GM12878 (cell line): ENCODE measurements around the gene DOHH. TPM values are rescaled to one million over a fixed set of nuclear protein-coding genes. Genes with fewer than 3 reads are reported as not detected.

ENCODE experiments used
- ATAC-seq: fragments of 200-7000 bp; cut with Tn5 transposase; 3 replicates; pipeline ENCODE4 v1.9.1; 2020; ENCODE audit warnings: mild to moderate bottlenecking, moderate library complexity
- BruUV-seq: library from RNA; stranded (reverse); fragments of 400-500 nt; replicated peaks from 2 replicates; lab custom pipeline; 2021; lab: Mats Ljungman, UMichigan
- CTCF ChIA-PET: fragments of 300-600 bp; sonication (Branson Sonifier 250); formaldehyde crosslinking; extraction: SDS; loops from one replicate; lab custom pipeline; 2021; ENCODE audit warnings: inconsistent platforms; lab: Yijun Ruan, JAX
- POLR2A ChIA-PET: fragments of 350-600 bp; formaldehyde crosslinking; extraction: SDS; loops from one replicate; lab custom pipeline; 2021; ENCODE audit warnings: inconsistent platforms; lab: Charles Lee
- RAD21 ChIA-PET: fragments of 300-600 bp; sonication (Branson Sonifier 250); formaldehyde crosslinking; loops from one replicate; lab custom pipeline; 2023; ENCODE audit warnings: antibody characterized with exemption; ENCODE audit not compliant: unreplicated experiment; lab: Charles Lee
- SMC1A ChIA-PET: fragments of 300-600 bp; sonication (Branson Sonifier 250); formaldehyde crosslinking; loops from one replicate; lab custom pipeline; 2023; ENCODE audit not compliant: unreplicated experiment, uncharacterized antibody; lab: Charles Lee
- DNase-seq: peaks from one replicate; pipeline ENCODE4 v3.0.0-alpha.2; 2011; ENCODE audit warnings: low read depth, low spot score
- FAIRE-seq: peaks from 3 replicates; lab custom pipeline; 2011; peaks lifted over from hg19 to GRCh38; lab: Jason Lieb, UNC
- H2AFZ ChIP-seq: 2 replicates; pipeline ENCODE4 v1.6.0; 2011; ENCODE audit warnings: low read depth, low read length, control low read depth; ENCODE audit not compliant: control insufficient read depth
- H3K27ac ChIP-seq: 2 replicates; pipeline ENCODE4 v1.5.1; 2011; ENCODE audit warnings: control low read depth; ENCODE audit not compliant: control insufficient read depth, insufficient read depth
- H3K27me3 ChIP-seq, 2 experiments: replicated peaks in 1 of 2; 2 replicates each; pipeline versions ENCODE4 v1.6.0 to v1.6.1; 2011; ENCODE audit warnings: low read length in 1 of 2; ENCODE audit not compliant: control insufficient read depth in 2 of 2, insufficient read depth in 2 of 2
- H3K36me3 ChIP-seq, 2 experiments: 2 replicates each; pipeline ENCODE4 v1.5.1; 2011; ENCODE audit warnings: low read length in 1 of 2; ENCODE audit not compliant: control insufficient read depth in 2 of 2, insufficient read depth in 2 of 2
- H3K4me1 ChIP-seq: 2 replicates; pipeline ENCODE4 v1.6.1; 2011; ENCODE audit warnings: mild to moderate bottlenecking, low read length, moderate library complexity, mixed read lengths; ENCODE audit not compliant: control insufficient read depth, insufficient read depth
- H3K4me2 ChIP-seq: 2 replicates; pipeline ENCODE4 v1.6.0; 2011; ENCODE audit warnings: control low read depth; ENCODE audit not compliant: control insufficient read depth, insufficient read depth
- H3K4me3 ChIP-seq: fragments of 200-600 bp; sonication (generic); 2 replicates; pipeline ENCODE4 v1.5.1; 2016
- H3K79me2 ChIP-seq: 2 replicates; pipeline ENCODE4 v1.6.0; 2011; ENCODE audit warnings: low read length; ENCODE audit not compliant: control insufficient read depth, insufficient read depth
- H3K9ac ChIP-seq: 2 replicates; pipeline ENCODE4 v1.8.0; 2011; ENCODE audit warnings: low read length, control low read depth, mixed read lengths; ENCODE audit not compliant: control insufficient read depth, insufficient read depth
- H3K9me3 ChIP-seq: replicated peaks from 3 replicates; pipeline ENCODE4 v1.5.1; 2011; ENCODE audit warnings: mild to moderate bottlenecking, low read length; ENCODE audit not compliant: control insufficient read depth, insufficient read depth
- H4K20me1 ChIP-seq: 2 replicates; pipeline ENCODE4 v1.6.0; 2011; ENCODE audit not compliant: control insufficient read depth, insufficient read depth
- CHD2 ChIP-seq: IDR thresholded peaks from 2 replicates; pipeline ENCODE4 v1.6.1; 2011; ENCODE audit warnings: low read depth, low read length, improper control_type of control experiment, borderline replicate concordance
- NRF1 ChIP-seq: conservative IDR thresholded peaks from 2 replicates; pipeline ENCODE4 v1.6.1; 2011; ENCODE audit warnings: mild to moderate bottlenecking, low read depth, low read length, improper control_type of control experiment
- POLR2A ChIP-seq: IDR thresholded peaks from 2 replicates; pipeline ENCODE4 v1.6.1; 2011; ENCODE audit warnings: low read depth, mild to moderate bottlenecking, low read length
- RBBP5 ChIP-seq: fragments of 200-600 bp; sonication (generic); conservative IDR thresholded peaks from 2 replicates; pipeline ENCODE4 v1.6.1; 2016
- ZSCAN29 ChIP-seq: fragments of 450-650 bp; IDR thresholded peaks from 2 replicates; pipeline ENCODE4 v1.6.1; 2017; ENCODE audit warnings: mild to moderate bottlenecking, moderate library complexity
- WGBS: methylation state at CpG from one replicate; pipeline ENCODE4 v1.1.6; 2016; ENCODE audit warnings: low lambda C conversion rate; ENCODE audit not compliant: insufficient replicate concordance, insufficient coverage; ENCODE audit errors: missing lambda C conversion rate; 5-methylcytosine and 5-hydroxymethylcytosine counted together
- in situ Hi-C: fragments of 300-500 bp; cut with MboI; formaldehyde crosslinking; loops from 9 replicates; pipeline ENCODE4 v1.14.3; 2018; ENCODE audit warnings: mixed read lengths
- intact Hi-C: fragments of 100-400 bp; cut with micrococcal nuclease; formaldehyde crosslinking; loops from one replicate; pipeline ENCODE4 v1.14.2; 2022; ENCODE audit not compliant: unreplicated experiment
- polyA plus RNA-seq, 11 experiments: library from polyadenylated mRNA; depleted of rRNA in 4 of 11; unstranded in 6 of 11; stranded (reverse) in 5 of 11; fragments of >200 nt; fragmentation: Nextera tagmentation in 4 of 11; fragmentation: Illumina TruSeq in 1 of 11; extraction: Ambion mirVana in 4 of 11; extraction: Trizol in 1 of 11; gene quantifications; 1 replicate in 1 of 11; 2 replicates in 10 of 11; pipeline versions ENCODE4 v1.2.1 to v1.2.3, GENCODE V29; 2011 to 2016; ENCODE audit warnings: inconsistent platforms in 2 of 11, missing spikeins in 2 of 11, low read depth in 1 of 11
- total RNA-seq, 4 experiments: library from RNA; depleted of rRNA in 3 of 4; stranded (reverse); fragments of >200 nt in 3 of 4; fragmentation: Illumina TruSeq in 1 of 4; extraction: Trizol in 1 of 4; gene quantifications; 2 replicates each; pipeline versions ENCODE4 v1.2.1 to v1.2.3, GENCODE V29; 2013 to 2021
- TF ChIP-seq, protein P1 (sequence below), 3 experiments: IDR thresholded peaks in 2 of 3; conservative IDR thresholded peaks in 1 of 3; 2 replicates each; pipeline ENCODE4 v1.5.1; 2011; ENCODE audit warnings: low read depth in 3 of 3, low read length in 3 of 3, mild to moderate bottlenecking in 3 of 3, control low read depth in 2 of 3, moderate library complexity in 2 of 3, inconsistent platforms in 1 of 3, mixed read lengths in 1 of 3; ENCODE audit not compliant: control insufficient read depth in 2 of 3, insufficient read depth in 1 of 3; ENCODE audit errors: extremely low read depth in 1 of 3
- TF ChIP-seq, protein P2 (sequence below): fragments of 450-650 bp; IDR thresholded peaks from 2 replicates; pipeline ENCODE4 v1.6.1; 2014; ENCODE audit warnings: mild to moderate bottlenecking
- TF ChIP-seq, protein P3 (sequence below): IDR thresholded peaks from 2 replicates; pipeline ENCODE4 v1.6.1; 2012; ENCODE audit warnings: low read depth, low read length, improper control_type of control experiment

Gene DOHH
- total and polyA plus RNA-seq, 10 of the 15 experiments (the other 5 are each of a cell fraction or from before 2014, with no cell fraction given): 0.11 to 28.6 (median 11.7) TPM

DNA sequence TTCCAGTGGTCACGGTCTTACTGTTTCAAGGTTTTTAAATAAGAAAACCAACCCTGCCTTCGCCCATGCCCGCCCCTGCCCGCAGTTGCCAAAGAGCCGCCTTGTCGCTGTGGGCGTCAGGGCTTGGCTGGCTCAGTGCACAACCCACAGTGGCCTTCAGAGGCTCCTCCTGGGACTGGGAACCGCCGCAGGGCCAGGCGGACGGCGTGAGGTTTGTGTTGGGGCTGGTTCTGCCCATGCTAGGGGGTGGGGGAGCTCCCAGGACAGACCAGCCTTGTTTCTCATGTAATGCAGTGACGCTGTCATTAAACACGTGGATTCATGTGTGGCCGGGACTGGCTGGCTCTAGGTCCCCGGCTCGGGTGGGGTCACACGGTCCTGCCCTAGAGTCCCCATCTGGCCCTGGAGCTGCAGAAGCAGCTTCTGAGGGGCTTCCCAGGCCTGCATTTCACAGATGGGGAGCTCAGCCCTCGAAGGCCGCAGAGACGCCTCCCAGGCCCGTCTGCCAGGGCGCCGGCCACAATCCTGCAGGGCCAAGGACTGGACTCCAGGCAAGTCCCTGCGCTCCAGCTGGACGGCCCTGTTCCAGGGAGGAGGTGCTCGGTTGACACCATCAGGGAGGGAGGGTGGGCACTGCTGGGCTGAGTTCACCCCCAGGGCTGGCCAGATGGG is 36.1 kb upstream of the DOHH start:
- Histone ChIP-seq H3K27ac (no peak overlapping the region), H4K20me1 (no peaks in the 10 kb centered on the region), H3K36me3 (peaks cover 9 to 21% of the 10 kb centered on the region in 2 experiments), H3K4me3 (no peak overlapping the region), H3K9ac (no peak overlapping the region), H3K9me3 (no peaks in the 10 kb centered on the region), H3K4me2 (no peak overlapping the region), H3K27me3 (no peaks in the 10 kb centered on the region), H2AFZ (no peak overlapping the region), H3K4me1 (no peaks in the 10 kb centered on the region), H3K79me2 (no peaks in the 10 kb centered on the region)
- DNase-seq (no peak), ATAC-seq (no peak), FAIRE-seq (no peak)
- 70% methylated on average over 27 of the region's 27 CpGs for WGBS
- POLR2A ChIA-PET: interaction anchor here (0.6 kb wide), 1 partner anchor 16 kb away, joined by 5 read pairs; no protein-coding TSS in a partner anchor
- TF ChIP-seq POLR2A (peak; percentile 64; the same call in 1 of the 2 replicates), RBBP5 (no peak)
- SMC1A ChIA-PET: no interaction called here
- in situ Hi-C loops: no loop called here
- BruUV-seq: no TSS peak
- intact Hi-C loops: no loop called here
- CTCF ChIA-PET: interaction anchor here (0.7 kb wide), 1 partner anchor 8 kb away, joined by 4 read pairs; no protein-coding TSS in a partner anchor
- RAD21 ChIA-PET: no interaction called here

DNA sequence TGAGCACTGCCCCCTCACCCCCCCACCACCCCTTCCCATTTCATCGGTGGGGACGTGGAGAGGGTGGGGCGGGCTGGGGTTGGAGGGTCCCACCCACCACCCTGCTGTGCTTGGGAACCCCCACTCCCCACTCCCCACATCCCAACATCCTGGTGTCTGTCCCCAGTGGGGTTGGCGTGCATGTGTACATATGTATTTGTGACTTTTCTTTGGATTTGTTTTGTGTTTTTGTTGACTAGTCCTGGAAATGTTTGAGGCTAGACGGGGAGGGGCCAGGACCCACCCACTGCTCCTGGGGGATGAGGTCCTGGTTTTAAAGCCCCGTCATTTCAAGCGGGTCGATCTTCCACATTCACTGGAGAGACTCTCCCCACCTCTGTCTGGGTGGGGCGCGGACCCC is 35.5 kb upstream of the DOHH start:
- 79% methylated on average over 9 of the region's 10 CpGs for WGBS
- no TSS peak for BruUV-seq
- Histone ChIP-seq H3K9me3 (no peaks in the 10 kb centered on the region), H4K20me1 (no peaks in the 10 kb centered on the region), H3K27ac (no peak overlapping the region), H3K4me1 (no peaks in the 10 kb centered on the region), H3K4me2 (no peak overlapping the region), H3K36me3 (peaks cover 9 to 27% of the 10 kb centered on the region in 2 experiments), H3K4me3 (no peak overlapping the region), H2AFZ (no peak overlapping the region), H3K27me3 (no peaks in the 10 kb centered on the region), H3K9ac (no peak overlapping the region), H3K79me2 (no peaks in the 10 kb centered on the region)
- FAIRE-seq: no peak
- no peak for DNase-seq
- ChIA-PET POLR2A (no interaction called here), CTCF (no interaction called here), RAD21 (no interaction called here), SMC1A (no interaction called here)
- ATAC-seq: no peak
- intact Hi-C loops: no loop called here
- in situ Hi-C loops: no loop called here
- TF ChIP-seq, protein P1, sequence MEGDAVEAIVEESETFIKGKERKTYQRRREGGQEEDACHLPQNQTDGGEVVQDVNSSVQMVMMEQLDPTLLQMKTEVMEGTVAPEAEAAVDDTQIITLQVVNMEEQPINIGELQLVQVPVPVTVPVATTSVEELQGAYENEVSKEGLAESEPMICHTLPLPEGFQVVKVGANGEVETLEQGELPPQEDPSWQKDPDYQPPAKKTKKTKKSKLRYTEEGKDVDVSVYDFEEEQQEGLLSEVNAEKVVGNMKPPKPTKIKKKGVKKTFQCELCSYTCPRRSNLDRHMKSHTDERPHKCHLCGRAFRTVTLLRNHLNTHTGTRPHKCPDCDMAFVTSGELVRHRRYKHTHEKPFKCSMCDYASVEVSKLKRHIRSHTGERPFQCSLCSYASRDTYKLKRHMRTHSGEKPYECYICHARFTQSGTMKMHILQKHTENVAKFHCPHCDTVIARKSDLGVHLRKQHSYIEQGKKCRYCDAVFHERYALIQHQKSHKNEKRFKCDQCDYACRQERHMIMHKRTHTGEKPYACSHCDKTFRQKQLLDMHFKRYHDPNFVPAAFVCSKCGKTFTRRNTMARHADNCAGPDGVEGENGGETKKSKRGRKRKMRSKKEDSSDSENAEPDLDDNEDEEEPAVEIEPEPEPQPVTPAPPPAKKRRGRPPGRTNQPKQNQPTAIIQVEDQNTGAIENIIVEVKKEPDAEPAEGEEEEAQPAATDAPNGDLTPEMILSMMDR (IDR thresholded peaks at IDR 0.05 in 2 of 3, conservative IDR thresholded peaks at IDR 0.05 in 1 of 3; ENCODE audit: control insufficient read depth in 2 of 3, extremely low read depth in 1 of 3, insufficient read depth in 1 of 3, low read depth in 3 of 3, low read length in 3 of 3): no peak
- TF ChIP-seq ZSCAN29 (no peak), CHD2 (no peak), NRF1 (no peak)
- TF ChIP-seq, protein P2, sequence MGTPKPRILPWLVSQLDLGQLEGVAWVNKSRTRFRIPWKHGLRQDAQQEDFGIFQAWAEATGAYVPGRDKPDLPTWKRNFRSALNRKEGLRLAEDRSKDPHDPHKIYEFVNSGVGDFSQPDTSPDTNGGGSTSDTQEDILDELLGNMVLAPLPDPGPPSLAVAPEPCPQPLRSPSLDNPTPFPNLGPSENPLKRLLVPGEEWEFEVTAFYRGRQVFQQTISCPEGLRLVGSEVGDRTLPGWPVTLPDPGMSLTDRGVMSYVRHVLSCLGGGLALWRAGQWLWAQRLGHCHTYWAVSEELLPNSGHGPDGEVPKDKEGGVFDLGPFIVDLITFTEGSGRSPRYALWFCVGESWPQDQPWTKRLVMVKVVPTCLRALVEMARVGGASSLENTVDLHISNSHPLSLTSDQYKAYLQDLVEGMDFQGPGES: no peak
- TF ChIP-seq, protein P3, sequence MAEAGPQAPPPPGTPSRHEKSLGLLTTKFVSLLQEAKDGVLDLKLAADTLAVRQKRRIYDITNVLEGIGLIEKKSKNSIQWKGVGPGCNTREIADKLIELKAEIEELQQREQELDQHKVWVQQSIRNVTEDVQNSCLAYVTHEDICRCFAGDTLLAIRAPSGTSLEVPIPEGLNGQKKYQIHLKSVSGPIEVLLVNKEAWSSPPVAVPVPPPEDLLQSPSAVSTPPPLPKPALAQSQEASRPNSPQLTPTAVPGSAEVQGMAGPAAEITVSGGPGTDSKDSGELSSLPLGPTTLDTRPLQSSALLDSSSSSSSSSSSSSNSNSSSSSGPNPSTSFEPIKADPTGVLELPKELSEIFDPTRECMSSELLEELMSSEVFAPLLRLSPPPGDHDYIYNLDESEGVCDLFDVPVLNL: no peak
